Colon (tissue), 2 donors: ENCODE results near the gene ARID2.

ENCODE experiments used
- FAIRE-seq: peaks from 2 replicates; lab custom pipeline; 2012; peaks lifted over from hg19 to GRCh38; lab: Jason Lieb, UNC
- donor health status: control.
- donor health status: control.

Gene ARID2

GRCh38 chr12:45762185-45763110 lies 32.9 kb downstream of the ARID2 start:
- FAIRE-seq, result no peak

DNA sequence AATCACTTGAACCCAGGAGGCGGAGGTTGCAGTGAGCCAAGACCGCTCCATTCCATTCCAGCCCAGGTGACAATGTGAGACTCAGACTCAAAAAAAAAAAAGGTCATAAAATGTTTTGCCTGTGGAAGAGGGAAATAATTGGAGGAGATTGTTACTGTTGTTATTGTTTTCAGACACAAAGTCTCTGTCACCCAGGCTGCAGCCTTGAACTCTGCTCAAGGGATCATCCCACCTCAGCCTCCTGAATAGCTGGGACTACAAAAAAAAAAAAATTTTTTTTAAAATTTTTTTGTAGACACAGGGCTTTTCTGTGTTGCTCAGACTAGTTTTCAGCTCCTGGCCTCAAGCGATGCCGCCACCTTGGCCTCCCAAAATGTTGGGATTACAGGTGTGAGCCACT lies 33.9 kb downstream of the ARID2 start:
- FAIRE-seq, result no peak

- FAIRE-seq, result no peak
Measured at GRCh38 chr12:45768194-45768593, 38.7 kb downstream of the ARID2 start.

GRCh38 chr12:45773747-45774146 lies 44.2 kb downstream of the ARID2 start:
- FAIRE-seq, result no peak

DNA sequence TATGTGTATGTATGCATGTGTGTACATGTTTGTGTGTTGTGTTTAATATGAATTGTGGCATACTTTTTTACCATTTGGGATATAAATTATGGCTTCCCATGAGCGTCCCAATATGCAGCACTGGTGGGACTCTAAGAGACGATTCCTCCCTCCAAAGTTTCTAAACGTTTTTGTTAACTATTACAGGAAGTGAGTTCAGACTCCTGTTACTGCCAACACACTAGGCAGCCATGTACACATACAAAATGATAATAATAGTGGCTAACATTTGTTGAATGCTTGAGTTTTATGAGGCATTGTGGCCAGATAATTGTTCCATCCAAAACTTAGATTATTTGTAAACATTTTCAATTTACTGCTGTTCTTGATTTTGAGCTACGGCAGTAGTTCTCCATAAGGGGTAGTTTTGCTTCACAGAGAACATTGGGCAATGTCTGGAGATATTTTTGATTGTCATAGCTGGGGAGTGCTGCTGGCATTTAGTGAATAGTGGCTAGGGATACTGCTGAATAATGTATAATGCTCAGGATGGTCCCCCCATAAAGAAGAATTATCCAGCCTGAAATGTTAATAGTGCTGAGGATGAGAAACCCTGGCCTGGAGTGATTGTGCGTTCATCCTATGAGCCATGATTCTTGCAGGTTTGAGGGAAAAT lies 45.1 kb downstream of the ARID2 start:
- FAIRE-seq, result no peak

DNA sequence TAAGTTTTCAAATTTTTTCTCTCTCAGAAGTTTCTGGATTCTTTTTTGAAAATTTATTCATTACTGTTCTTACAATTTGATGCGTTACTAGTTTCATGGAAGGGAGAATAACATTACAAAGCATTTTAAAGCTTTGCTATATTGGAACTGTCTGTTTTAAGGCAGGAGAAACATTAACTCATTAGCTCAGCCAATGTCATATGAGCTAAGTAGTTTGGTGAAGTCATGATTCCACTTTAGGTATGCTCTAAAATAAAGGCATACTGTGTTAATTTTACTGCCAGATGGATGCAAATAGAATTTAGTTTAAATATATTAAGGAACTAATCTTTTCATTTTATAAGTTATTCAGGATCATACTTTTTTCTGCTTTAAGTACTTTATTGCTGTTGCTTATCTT lies 46.0 kb downstream of the ARID2 start:
- FAIRE-seq, result no peak

DNA sequence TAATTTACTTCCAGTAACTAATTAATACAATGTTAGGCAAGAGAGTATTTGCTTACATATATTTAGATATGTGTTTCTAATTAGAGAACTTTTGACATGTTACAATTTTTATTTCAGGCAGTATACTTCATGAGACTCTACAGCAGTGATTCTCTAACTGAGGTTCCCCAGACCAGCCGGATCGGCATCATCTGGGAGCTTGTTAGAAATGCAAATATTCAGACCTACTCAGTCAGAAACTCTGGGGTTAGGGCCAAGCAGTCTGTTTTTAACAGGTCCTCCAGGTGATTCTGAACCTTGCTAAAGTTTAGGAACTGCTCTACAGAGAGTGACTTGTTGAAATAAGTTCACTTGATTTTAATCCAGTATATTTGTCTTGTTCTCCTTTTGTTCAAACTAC lies 46.5 kb downstream of the ARID2 start:
- FAIRE-seq, result no peak

DNA sequence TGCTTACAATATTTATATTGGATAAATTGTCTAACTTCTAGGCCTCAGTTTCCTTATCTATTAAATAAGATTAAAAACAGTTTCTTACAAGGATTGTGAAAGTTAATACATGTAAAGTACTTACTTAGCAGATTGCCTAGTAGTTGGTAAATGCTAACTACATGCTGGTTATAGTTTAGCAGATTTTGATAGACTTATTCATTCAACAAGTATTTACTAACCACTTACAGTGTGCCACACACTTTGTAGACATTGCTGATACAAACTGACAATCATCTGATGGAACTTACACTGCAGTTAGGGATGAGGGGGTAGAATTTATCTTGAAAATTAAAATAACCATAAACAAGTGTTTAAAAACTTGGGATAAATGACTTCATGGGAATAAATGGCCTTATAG lies 50.4 kb downstream of the ARID2 start:
- FAIRE-seq, result no peak

- no peak for FAIRE-seq
Measured at GRCh38 chr12:45781080-45781479, 51.6 kb downstream of the ARID2 start.

DNA sequence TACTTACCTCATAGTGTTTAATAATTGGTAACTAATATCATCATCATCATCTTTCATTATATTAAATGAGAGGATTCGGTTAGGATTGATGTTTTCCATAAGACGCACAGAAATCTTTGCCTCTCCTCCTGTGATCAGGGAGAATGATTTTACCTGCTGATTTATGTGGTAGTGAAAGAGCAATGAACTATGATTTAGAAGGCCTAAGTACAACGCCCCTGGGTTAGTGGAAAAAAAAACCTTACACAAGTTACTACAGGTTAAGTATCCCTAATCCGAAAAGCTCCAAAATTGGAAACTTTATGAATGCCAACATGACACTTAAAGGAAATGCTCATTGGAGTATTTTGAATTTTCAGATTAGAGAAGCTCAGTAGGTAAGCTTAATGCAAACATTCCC lies 55.8 kb downstream of the ARID2 start:
- no peak for FAIRE-seq

DNA sequence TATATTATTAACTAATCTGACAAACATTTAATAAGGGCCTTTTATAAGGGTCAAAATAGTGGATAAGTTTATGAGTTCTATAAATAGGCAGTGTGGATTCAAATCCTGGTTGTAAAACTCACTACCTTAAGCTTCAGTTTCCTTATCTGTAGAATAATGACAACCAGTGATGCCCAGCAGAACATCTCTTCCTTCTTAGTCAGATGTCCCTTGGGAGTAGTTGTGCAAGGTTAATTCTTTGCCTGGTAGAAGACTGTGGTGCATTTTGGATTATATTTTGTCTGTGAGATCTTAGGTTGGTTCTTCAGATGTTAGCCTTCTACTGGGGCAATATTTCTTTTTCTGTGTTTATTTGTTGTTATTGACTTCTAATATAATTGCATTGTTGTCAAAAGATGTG lies 59.5 kb downstream of the ARID2 start:
- FAIRE-seq, result no peak

- no peak for FAIRE-seq
Measured at GRCh38 chr12:45794422-45794821, 64.9 kb downstream of the ARID2 start.

DNA sequence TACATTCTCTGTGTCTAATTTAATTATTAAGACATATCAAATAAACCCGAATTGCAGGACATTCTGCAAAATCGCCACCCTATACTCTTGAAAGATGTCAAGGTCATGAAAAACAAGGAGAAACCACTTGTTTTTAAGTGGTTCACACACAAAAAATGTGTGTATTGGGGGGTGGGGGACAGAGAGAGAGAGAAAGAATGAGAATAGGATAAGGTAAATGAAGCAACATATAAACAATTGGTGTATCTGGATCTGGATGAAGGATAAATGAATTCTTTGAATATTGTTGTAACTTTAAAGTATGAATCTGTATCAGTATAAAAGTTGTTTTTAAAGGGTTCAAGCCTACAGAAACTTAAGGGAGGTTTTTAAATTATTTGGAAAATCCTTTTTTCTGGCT lies 72.1 kb downstream of the ARID2 start:
- no peak for FAIRE-seq

DNA sequence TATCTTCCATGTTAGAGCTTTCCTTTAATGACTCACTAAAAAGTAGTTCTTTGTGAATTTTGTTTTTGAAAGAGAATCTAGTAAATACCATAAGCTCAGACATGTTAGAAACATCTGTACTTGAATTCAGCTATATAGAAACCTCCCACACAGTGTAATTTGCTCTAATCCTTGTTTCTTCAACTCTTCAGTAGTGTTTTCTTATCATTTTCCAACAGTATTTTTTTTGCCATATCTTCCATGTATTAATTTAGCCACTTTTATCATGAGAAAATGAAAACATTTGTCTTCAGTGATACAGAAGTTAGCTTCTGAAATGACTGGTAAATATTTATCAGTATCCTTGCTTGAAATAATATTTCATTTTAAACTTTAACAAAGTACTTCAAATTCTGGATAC lies 73.6 kb downstream of the ARID2 start:
- FAIRE-seq, result no peak

GRCh38 chr12:45816652-45817051 lies 87.1 kb downstream of the ARID2 start:
- no peak for FAIRE-seq

DNA sequence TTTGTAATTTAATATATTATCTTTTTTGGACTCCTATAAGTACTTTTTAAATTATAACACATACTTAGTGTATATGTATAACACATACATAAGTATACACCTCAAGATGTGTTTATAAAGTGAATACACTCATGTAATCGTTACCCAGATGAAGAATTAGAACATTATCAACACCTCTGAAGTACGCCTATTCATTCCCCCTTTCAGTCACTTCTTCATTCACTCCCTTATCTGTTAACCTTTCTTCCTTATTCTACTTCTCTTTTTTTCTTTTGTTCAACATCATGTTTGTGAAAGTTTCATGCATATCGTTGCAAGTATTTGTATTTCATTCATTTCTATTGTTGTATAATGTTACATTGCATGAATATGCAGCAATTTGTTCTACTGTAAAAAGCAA lies 98.5 kb downstream of the ARID2 start:
- no peak for FAIRE-seq

GRCh38 chr12:45828402-45828801 lies 98.9 kb downstream of the ARID2 start:
- FAIRE-seq, result no peak

GRCh38 chr12:45831590-45831989 lies 102.1 kb downstream of the ARID2 start:
- no peak for FAIRE-seq

GRCh38 chr12:45833401-45833800 lies 103.9 kb downstream of the ARID2 start:
- peak; percentile 84 for FAIRE-seq

GRCh38 chr12:45834809-45835208 lies 105.3 kb downstream of the ARID2 start:
- no peak for FAIRE-seq

GRCh38 chr12:45839917-45840316 lies 110.4 kb downstream of the ARID2 start:
- no peak for FAIRE-seq

GRCh38 chr12:45849289-45849688 lies 119.8 kb downstream of the ARID2 start:
- FAIRE-seq, result no peak

DNA sequence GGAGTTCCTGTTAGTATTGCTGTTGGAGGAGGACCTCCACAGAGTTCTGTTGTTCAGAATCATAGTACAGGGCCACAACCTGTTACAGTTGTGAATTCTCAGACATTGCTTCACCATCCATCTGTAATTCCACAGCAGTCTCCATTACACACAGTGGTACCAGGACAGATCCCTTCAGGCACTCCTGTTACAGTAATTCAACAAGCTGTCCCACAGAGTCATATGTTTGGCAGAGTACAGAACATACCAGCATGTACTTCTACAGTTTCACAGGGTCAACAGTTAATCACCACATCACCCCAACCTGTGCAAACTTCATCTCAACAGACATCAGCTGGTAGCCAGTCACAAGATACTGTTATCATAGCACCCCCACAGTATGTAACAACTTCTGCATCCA lies 120.8 kb downstream of the ARID2 start:
- FAIRE-seq, result no peak

DNA sequence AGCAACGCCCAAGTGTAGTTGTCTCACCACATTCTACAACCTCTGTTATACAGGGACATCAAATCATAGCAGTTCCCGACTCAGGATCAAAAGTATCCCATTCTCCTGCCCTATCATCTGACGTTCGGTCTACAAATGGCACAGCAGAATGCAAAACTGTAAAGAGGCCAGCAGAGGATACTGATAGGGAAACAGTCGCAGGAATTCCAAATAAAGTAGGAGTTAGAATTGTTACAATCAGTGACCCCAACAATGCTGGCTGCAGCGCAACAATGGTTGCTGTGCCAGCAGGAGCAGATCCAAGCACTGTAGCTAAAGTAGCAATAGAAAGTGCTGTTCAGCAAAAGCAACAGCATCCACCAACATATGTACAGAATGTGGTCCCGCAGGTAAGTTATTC lies 123.0 kb downstream of the ARID2 start:
- no peak for FAIRE-seq
